Measurements from ENCODE around the gene MRPL45.

The MRPL45 gene

GRCh38 chr17:38349097-38349730, 52.2 kb downstream of the MRPL45 start:
- DNase-seq (ENCODE audit: low spot score), result peak; percentile 80

GRCh38 chr17:38350035-38350434, 53.1 kb downstream of the MRPL45 start:
- DNase-seq (ENCODE audit: low spot score), result no peak

- DNase-seq (ENCODE audit: low spot score), result peak; percentile 96
These were observed 54.6 kb downstream of the MRPL45 start, which contains the start of gene SOCS7 for GRCh38 chr17:38351412-38352222. SOCS7 (plus strand) TSS chr17:38351844; CDS start chr17:38352053, 209 bp downstream.

GRCh38 chr17:38352245-38353085, 55.5 kb downstream of the MRPL45 start:
- peak; percentile 42 for DNase-seq (ENCODE audit: low spot score)

- no peak for DNase-seq (ENCODE audit: low spot score)
These were observed 56.2 kb downstream of the MRPL45 start for GRCh38 chr17:38353086-38353604.

- no peak for DNase-seq (ENCODE audit: low spot score)
These were observed 56.7 kb downstream of the MRPL45 start for GRCh38 chr17:38353668-38354067.

- no peak for DNase-seq (ENCODE audit: low spot score)
These were observed 57.5 kb downstream of the MRPL45 start for GRCh38 chr17:38354466-38354865.

- DNase-seq (ENCODE audit: low spot score), result no peak
These were observed 58.3 kb downstream of the MRPL45 start for GRCh38 chr17:38355251-38355650.

GRCh38 chr17:38357486-38358123, 60.6 kb downstream of the MRPL45 start:
- no peak for DNase-seq (ENCODE audit: low spot score)

GRCh38 chr17:38358586-38359513, 61.9 kb downstream of the MRPL45 start:
- no peak for DNase-seq (ENCODE audit: low spot score)

GRCh38 chr17:38361694-38362465, 64.9 kb downstream of the MRPL45 start:
- DNase-seq (ENCODE audit: low spot score), result no peak

GRCh38 chr17:38363016-38363415, 66.0 kb downstream of the MRPL45 start:
- DNase-seq (ENCODE audit: low spot score), result no peak

- DNase-seq (ENCODE audit: low spot score), result no peak
These were observed 67.8 kb downstream of the MRPL45 start for GRCh38 chr17:38364741-38365140.

GRCh38 chr17:38369124-38369886, 72.3 kb downstream of the MRPL45 start:
- no peak for DNase-seq (ENCODE audit: low spot score)
